ENCODE data around the gene NHEJ1. TPM values are rescaled to one million over a fixed set of nuclear protein-coding genes. Genes with fewer than 3 reads are reported as not detected.

The NHEJ1 gene
- total and polyA plus RNA-seq, 2 of the 13 experiments (the other 11 are each of a cell fraction or from before 2014, with no cell fraction given), result 30.0 to 30.7 TPM

- no peak for TF ChIP-seq ZNF770 (CRISPR knock-in tag; IDR thresholded peaks at IDR 0.05)
- TF ChIP-seq FOXK1 (CRISPR knock-in tag; IDR thresholded peaks at IDR 0.05; ENCODE audit: borderline replicate concordance, low read depth), result peak; percentile 15; the same call in 1 of the 2 replicates
- TF ChIP-seq ZNF609 (CRISPR knock-in tag; IDR thresholded peaks at IDR 0.05; ENCODE audit: borderline replicate concordance), result peak; percentile 99
- TF ChIP-seq NPAS2 (CRISPR knock-in tag; IDR thresholded peaks at IDR 0.05; ENCODE audit: borderline replicate concordance), result no peak
- no peak for TF ChIP-seq ISX (CRISPR knock-in tag; conservative IDR thresholded peaks at IDR 0.05)
- TF ChIP-seq HOXA9 (CRISPR knock-in tag; IDR thresholded peaks at IDR 0.05; ENCODE audit: borderline replicate concordance), result no peak
- TF ChIP-seq ZNF530 (CRISPR knock-in tag; IDR thresholded peaks at IDR 0.05; ENCODE audit: low read depth), result no peak
- TF ChIP-seq GPBP1L1 (CRISPR knock-in tag; IDR thresholded peaks at IDR 0.05), result no peak
- no peak for TF ChIP-seq ZNF329 (CRISPR knock-in tag; IDR thresholded peaks at IDR 0.05; ENCODE audit: low read depth)
- TF ChIP-seq HNRNPLL (IDR thresholded peaks at IDR 0.05; ENCODE audit: low read depth, low read length, poor library complexity, severe bottlenecking), result no peak
- TF ChIP-seq AFF4 (CRISPR knock-in tag; IDR thresholded peaks at IDR 0.05), result no peak
- TF ChIP-seq CREBL2 (CRISPR knock-in tag; IDR thresholded peaks at IDR 0.05; ENCODE audit: borderline replicate concordance), result no peak
- no peak for TF ChIP-seq REL (CRISPR knock-in tag; conservative IDR thresholded peaks at IDR 0.05)
- TF ChIP-seq ISL2 (CRISPR knock-in tag; IDR thresholded peaks at IDR 0.05), result peak; percentile 53; the same call in 1 of the 2 replicates
- TF ChIP-seq ZNF326 (CRISPR knock-in tag; IDR thresholded peaks at IDR 0.05; ENCODE audit: borderline replicate concordance), result no peak
- TF ChIP-seq ZNF83 (CRISPR knock-in tag; IDR thresholded peaks at IDR 0.05; ENCODE audit: borderline replicate concordance), result no peak
- no peak for TF ChIP-seq HOXD1 (CRISPR knock-in tag; IDR thresholded peaks at IDR 0.05)
- no peak for TF ChIP-seq MAFF (IDR thresholded peaks at IDR 0.05; ENCODE audit: low read depth, low read length)
Observed at GRCh38 chr2:219126555-219126954, 34.1 kb downstream of the NHEJ1 start (continued).

Data from HepG2 (cell line).